GM23338 (cell line): ENCODE measurements around the gene SLC25A11. TPM values are rescaled to one million over a fixed set of nuclear protein-coding genes. Genes with fewer than 3 reads are reported as not detected.

Source experiments
- CREB1 ChIP-seq: fragments of 250-450 bp; sonication (Bioruptor Pico); IDR thresholded peaks from 2 replicates; pipeline ENCODE4 v1.5.0; 2020; ENCODE audit warnings: low read depth, mild to moderate bottlenecking, moderate library complexity
- CTCF ChIP-seq, 2 experiments: fragments of 200-600 bp in 1 of 2; sonication (generic) in 1 of 2; conservative IDR thresholded peaks; 2 replicates each; pipeline versions ENCODE4 v1.5.1 to v1.6.1; 2016 to 2017; ENCODE audit warnings: antibody characterized with exemption in 2 of 2, low read depth in 2 of 2, mild to moderate bottlenecking in 2 of 2, moderate library complexity in 1 of 2
- ETS1 ChIP-seq: IDR thresholded peaks from 2 replicates; pipeline ENCODE4 v1.6.1; 2016; ENCODE audit warnings: antibody characterized with exemption
- EZH2phosphoT487 ChIP-seq: fragments of 200-600 bp; sonication (generic); IDR thresholded peaks from one replicate; pipeline ENCODE4 v1.8.1; 2018; ENCODE audit warnings: antibody characterized with exemption; ENCODE audit not compliant: unreplicated experiment
- STAT1 ChIP-seq: IDR thresholded peaks from one replicate; pipeline ENCODE4 v1.6.1; 2016; ENCODE audit warnings: antibody characterized with exemption; ENCODE audit not compliant: unreplicated experiment
- ZNF114 ChIP-seq: fragments of 250-450 bp; sonication (Bioruptor Pico); IDR thresholded peaks from 2 replicates; pipeline ENCODE4 v1.5.0; 2020; ENCODE audit warnings: mild to moderate bottlenecking, moderate library complexity
- ZNF331 ChIP-seq: fragments of 250-450 bp; sonication (Bioruptor Pico); IDR thresholded peaks from 2 replicates; pipeline ENCODE4 v1.5.0; 2020; ENCODE audit warnings: low read depth, mild to moderate bottlenecking, moderate library complexity
- ZNF462 ChIP-seq: fragments of 250-450 bp; sonication (Bioruptor Pico); IDR thresholded peaks from 2 replicates; pipeline ENCODE4 v1.5.0; 2020; ENCODE audit warnings: mild to moderate bottlenecking, moderate library complexity
- polyA plus RNA-seq: library from polyadenylated mRNA; unstranded; fragments of >200 nt; fragmentation: Nextera tagmentation; extraction: Ambion mirVana; gene quantifications from 2 replicates; pipeline ENCODE4 v1.2.1, GENCODE V29; 2016
- total RNA-seq: library from RNA; depleted of rRNA; stranded (reverse); fragments of >200 nt; shearing (Covaris generic); gene quantifications from 2 replicates; pipeline ENCODE4 v1.2.3, GENCODE V29; 2014

The SLC25A11 gene
- total and polyA plus RNA-seq, 2 experiments from 2014 or later = 37.8 to 73.6 TPM

GRCh38 chr17:4901108-4901647, 38.7 kb downstream of the SLC25A11 start (continued):
- TF ChIP-seq ZNF462 (CRISPR knock-in tag) (no peak), EZH2phosphoT487 (no peak), ZNF114 (no peak), CREB1 (no peak), STAT1 (no peak), ZNF331 (CRISPR knock-in tag) (no peak), CTCF (conservative IDR thresholded peaks at IDR 0.05; ENCODE audit: low read depth in 2 of 2) (no peak), ETS1 (no peak)
